DND-41 (cell line): ENCODE measurements around the gene NPFF.

ENCODE experiments used
- ATAC-seq: fragments of 200-7000 bp; cut with Tn5 transposase; 3 replicates; pipeline ENCODE4 v1.9.1; 2021; ENCODE audit warnings: low read depth; ENCODE audit not compliant: insufficient read depth
- DNase-seq: peaks from one replicate; pipeline ENCODE4 v3.0.0-alpha.2; 2020
- H2AFZ ChIP-seq: 2 replicates; pipeline ENCODE4 v1.6.0; 2012; ENCODE audit warnings: low read depth, low read length
- H3K27ac ChIP-seq: 2 replicates; pipeline ENCODE4 v1.5.1; 2012; ENCODE audit warnings: low read length, inconsistent platforms
- H3K27me3 ChIP-seq: fragments of 200-600 bp; sonication (generic); 2 replicates; pipeline ENCODE4 v1.6.0; 2012; ENCODE audit warnings: low read length, mild to moderate bottlenecking, inconsistent platforms; ENCODE audit not compliant: insufficient read depth, poor library complexity
- H3K36me3 ChIP-seq: 2 replicates; pipeline ENCODE4 v1.5.1; 2012; ENCODE audit warnings: low read length, inconsistent platforms; ENCODE audit not compliant: insufficient read depth
- H3K4me1 ChIP-seq: 2 replicates; pipeline ENCODE4 v1.5.1; 2012; ENCODE audit warnings: mild to moderate bottlenecking, low read length; ENCODE audit not compliant: insufficient read depth
- H3K4me2 ChIP-seq: 2 replicates; pipeline ENCODE4 v1.6.0; 2012; ENCODE audit warnings: mild to moderate bottlenecking, moderate library complexity, low read length, inconsistent platforms; ENCODE audit not compliant: insufficient read depth
- H3K4me3 ChIP-seq, 2 experiments: fragments of 200-600 bp in 1 of 2; shearing (Covaris generic) in 1 of 2; 2 replicates each; pipeline ENCODE4 v1.5.1; 2012 to 2016; ENCODE audit warnings: inconsistent platforms in 2 of 2, low read length in 2 of 2, mild to moderate bottlenecking in 2 of 2, low read depth in 1 of 2, moderate library complexity in 1 of 2
- H3K79me2 ChIP-seq: 2 replicates; pipeline ENCODE4 v1.6.0; 2012; ENCODE audit warnings: low read length, inconsistent platforms; ENCODE audit not compliant: insufficient read depth
- H3K9ac ChIP-seq: 2 replicates; pipeline ENCODE4 v1.6.0; 2012; ENCODE audit warnings: low read depth, mild to moderate bottlenecking, inconsistent platforms, low read length, moderate library complexity
- H3K9me3 ChIP-seq: 2 replicates; pipeline ENCODE4 v1.5.1; 2012; ENCODE audit warnings: low read length, moderate library complexity, mild to moderate bottlenecking, inconsistent platforms; ENCODE audit not compliant: insufficient read depth, severe bottlenecking
- H4K20me1 ChIP-seq: 2 replicates; pipeline ENCODE4 v1.6.0; 2012; ENCODE audit warnings: low read length; ENCODE audit not compliant: insufficient read depth
- EZH2 ChIP-seq: IDR thresholded peaks from 3 replicates; pipeline ENCODE4 v1.6.1; 2012; ENCODE audit warnings: borderline replicate concordance, low read depth, mild to moderate bottlenecking, moderate library complexity, low read length, inconsistent platforms; ENCODE audit not compliant: severe bottlenecking
- TF ChIP-seq, protein P1 (sequence below): IDR thresholded peaks from 2 replicates; pipeline ENCODE4 v1.5.1; 2012; ENCODE audit warnings: borderline replicate concordance, low read length, moderate library complexity, mild to moderate bottlenecking; ENCODE audit not compliant: poor library complexity, severe bottlenecking; ENCODE audit errors: extremely low read depth

The NPFF gene

DNA sequence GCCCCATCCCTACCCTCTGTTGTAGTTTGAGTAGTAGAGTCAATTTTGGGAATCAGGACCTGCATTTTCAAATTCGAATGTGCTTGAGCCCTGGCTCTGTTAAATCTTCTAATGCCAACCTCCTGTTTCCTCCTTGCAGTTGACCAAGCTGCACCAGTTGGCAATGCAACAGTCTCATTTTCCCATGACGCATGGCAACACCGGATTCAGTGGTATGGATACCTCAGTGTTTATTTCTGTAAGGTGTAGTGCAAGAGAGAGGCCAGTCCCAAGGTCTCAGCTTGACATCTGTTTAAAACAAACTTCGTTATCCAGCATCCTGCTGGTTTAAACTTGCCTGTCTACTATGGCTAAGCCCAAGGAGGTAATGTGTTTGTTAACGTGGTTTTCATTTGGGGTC lies 40.2 kb downstream of the NPFF start:
- DNase-seq (no peak), ATAC-seq (no peak)
- H3K27me3 ChIP-seq: no peaks in the 10 kb centered on the region
- H3K9ac ChIP-seq: no peak overlapping the region
- peaks cover 3% of the 10 kb centered on the region; the same call in 1 of the 2 replicates for H3K4me1 ChIP-seq
- no peak overlapping the region for H3K4me2 ChIP-seq
- peaks cover 85% of the 10 kb centered on the region for H3K79me2 ChIP-seq
- H2AFZ ChIP-seq: no peak overlapping the region
- TF ChIP-seq, protein P1, sequence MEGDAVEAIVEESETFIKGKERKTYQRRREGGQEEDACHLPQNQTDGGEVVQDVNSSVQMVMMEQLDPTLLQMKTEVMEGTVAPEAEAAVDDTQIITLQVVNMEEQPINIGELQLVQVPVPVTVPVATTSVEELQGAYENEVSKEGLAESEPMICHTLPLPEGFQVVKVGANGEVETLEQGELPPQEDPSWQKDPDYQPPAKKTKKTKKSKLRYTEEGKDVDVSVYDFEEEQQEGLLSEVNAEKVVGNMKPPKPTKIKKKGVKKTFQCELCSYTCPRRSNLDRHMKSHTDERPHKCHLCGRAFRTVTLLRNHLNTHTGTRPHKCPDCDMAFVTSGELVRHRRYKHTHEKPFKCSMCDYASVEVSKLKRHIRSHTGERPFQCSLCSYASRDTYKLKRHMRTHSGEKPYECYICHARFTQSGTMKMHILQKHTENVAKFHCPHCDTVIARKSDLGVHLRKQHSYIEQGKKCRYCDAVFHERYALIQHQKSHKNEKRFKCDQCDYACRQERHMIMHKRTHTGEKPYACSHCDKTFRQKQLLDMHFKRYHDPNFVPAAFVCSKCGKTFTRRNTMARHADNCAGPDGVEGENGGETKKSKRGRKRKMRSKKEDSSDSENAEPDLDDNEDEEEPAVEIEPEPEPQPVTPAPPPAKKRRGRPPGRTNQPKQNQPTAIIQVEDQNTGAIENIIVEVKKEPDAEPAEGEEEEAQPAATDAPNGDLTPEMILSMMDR: no peak
- TF ChIP-seq EZH2: no peak
- H3K9me3 ChIP-seq: no peaks in the 10 kb centered on the region
- peaks cover 78% of the 10 kb centered on the region for H4K20me1 ChIP-seq
- H3K4me3 ChIP-seq: no peak overlapping the region
- H3K27ac ChIP-seq: no peak overlapping the region
- H3K36me3 ChIP-seq: peaks cover 99% of the 10 kb centered on the region

DNA sequence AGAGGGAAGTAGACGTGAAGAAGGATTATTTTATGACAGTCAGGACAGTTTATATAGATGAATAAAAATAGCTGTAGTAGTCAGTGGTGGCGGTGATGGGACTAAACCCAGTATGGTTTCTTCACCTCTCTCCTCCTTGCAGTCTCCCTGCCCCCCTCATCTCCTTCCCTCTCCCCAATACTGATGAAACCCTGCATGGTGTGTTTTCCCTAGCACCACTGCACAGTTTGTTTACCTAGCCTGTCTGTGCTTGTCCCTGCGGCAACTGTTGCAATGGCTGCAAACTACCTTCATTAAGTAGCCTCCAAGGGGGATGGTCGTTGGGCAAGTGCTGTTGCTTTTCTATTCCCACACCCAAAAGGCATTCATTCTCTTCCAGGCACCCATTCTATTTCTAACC lies 40.6 kb downstream of the NPFF start:
- Histone ChIP-seq H3K36me3 (peaks cover 99% of the 10 kb centered on the region), H3K4me3 (no peak overlapping the region), H3K27me3 (no peaks in the 10 kb centered on the region), H3K4me2 (no peak overlapping the region), H4K20me1 (peaks cover 78% of the 10 kb centered on the region), H3K4me1 (peaks cover 3% of the 10 kb centered on the region; the same call in 1 of the 2 replicates), H3K9ac (no peak overlapping the region), H3K27ac (no peak overlapping the region), H3K79me2 (peaks cover 85% of the 10 kb centered on the region), H3K9me3 (no peaks in the 10 kb centered on the region), H2AFZ (no peak overlapping the region)
- DNase-seq (no peak), ATAC-seq (no peak)
- no peak for TF ChIP-seq EZH2
- TF ChIP-seq, protein P1: no peak

DNA sequence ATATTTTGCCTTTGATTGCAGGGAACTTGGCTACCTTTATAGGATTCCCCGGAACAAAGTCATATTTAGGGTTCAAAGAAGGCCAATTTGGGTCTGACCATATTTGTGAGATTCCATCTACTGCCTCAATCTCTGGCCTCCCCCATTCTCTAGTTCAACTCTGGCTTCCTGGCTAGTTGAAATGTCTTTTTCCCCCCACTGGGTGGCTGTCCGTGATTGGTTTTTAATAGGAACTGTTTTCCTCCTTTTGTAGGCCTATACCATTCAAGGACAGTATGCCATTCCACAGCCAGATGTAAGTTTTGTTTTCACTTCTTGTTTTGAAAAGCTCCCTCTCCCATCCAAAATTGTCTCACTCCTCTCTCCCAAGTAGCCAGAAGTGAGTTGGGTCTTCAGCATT lies 41.6 kb downstream of the NPFF start:
- no peaks in the 10 kb centered on the region for H3K9me3 ChIP-seq
- H3K79me2 ChIP-seq: peaks cover 88% of the 10 kb centered on the region
- no peak overlapping the region for H3K9ac ChIP-seq
- H4K20me1 ChIP-seq: peaks cover 82% of the 10 kb centered on the region
- TF ChIP-seq, protein P1: no peak
- TF ChIP-seq EZH2: no peak
- H3K27ac ChIP-seq: no peak overlapping the region
- peaks cover 100% of the 10 kb centered on the region for H3K36me3 ChIP-seq
- H3K4me3 ChIP-seq: no peak overlapping the region
- H3K4me2 ChIP-seq: no peak overlapping the region
- DNase-seq (no peak), ATAC-seq (no peak)
- H3K27me3 ChIP-seq: no peaks in the 10 kb centered on the region
- H3K4me1 ChIP-seq: peaks cover 7% of the 10 kb centered on the region; the same call in 1 of the 2 replicates
- H2AFZ ChIP-seq: no peak overlapping the region
